HepG2 (cell line): Measurements from ENCODE around the gene ACP1.

Experiments used
- EP300 ChIP-seq, 3 experiments: sonication (generic) in 1 of 3; formaldehyde crosslinking in 1 of 3; IDR thresholded peaks; 2 replicates each; pipeline versions ENCODE4 v1.5.1 to v1.6.1; 2011 to 2020; ENCODE audit warnings: low read depth in 2 of 3, low read length in 2 of 3, borderline replicate concordance in 1 of 3, improper control_type of control experiment in 1 of 3, mild to moderate bottlenecking in 1 of 3, missing genetic modification reagents in 1 of 3, moderate library complexity in 1 of 3
- ZBTB2 ChIP-seq: sonication (generic); formaldehyde crosslinking; IDR thresholded peaks from 2 replicates; pipeline ENCODE4 v1.8.0; 2022; ENCODE audit warnings: low read depth, missing genetic modification reagents
- ZFP41 ChIP-seq: sonication (generic); formaldehyde crosslinking; IDR thresholded peaks from 2 replicates; pipeline ENCODE4 v1.4.0; 2020; ENCODE audit warnings: mild to moderate bottlenecking, missing genetic modification reagents, borderline replicate concordance
- ZNF407 ChIP-seq: sonication (generic); formaldehyde crosslinking; IDR thresholded peaks from one replicate; pipeline ENCODE4 v1.5.1; 2020; ENCODE audit warnings: mild to moderate bottlenecking, missing genetic modification reagents; ENCODE audit errors: not compliant biosample characterization

GRCh38 chr2:285531-285930 lies 20.8 kb downstream of the ACP1 start:
- TF ChIP-seq ZBTB2 (CRISPR knock-in tag) (no peak), EP300 (IDR thresholded peaks at IDR 0.05; ENCODE audit: low read depth in 2 of 2, low read length in 2 of 2) (no peak), EP300 (CRISPR knock-in tag; IDR thresholded peaks at IDR 0.05; ENCODE audit: borderline replicate concordance) (no peak), ZNF407 (CRISPR knock-in tag) (no peak), ZFP41 (CRISPR knock-in tag) (no peak)
